NCI-H2196 (cell line): ENCODE results near the gene DLK1.
A peak's percentile ranks its signal among the peaks of the same experiment; 100 is the strongest.

ENCODE experiments used
- DNase-seq: peaks from one replicate; lab custom pipeline; 2025; ENCODE audit not compliant: unreplicated experiment; lab: John Stamatoyannopoulos, UW

The DLK1 gene

DNA sequence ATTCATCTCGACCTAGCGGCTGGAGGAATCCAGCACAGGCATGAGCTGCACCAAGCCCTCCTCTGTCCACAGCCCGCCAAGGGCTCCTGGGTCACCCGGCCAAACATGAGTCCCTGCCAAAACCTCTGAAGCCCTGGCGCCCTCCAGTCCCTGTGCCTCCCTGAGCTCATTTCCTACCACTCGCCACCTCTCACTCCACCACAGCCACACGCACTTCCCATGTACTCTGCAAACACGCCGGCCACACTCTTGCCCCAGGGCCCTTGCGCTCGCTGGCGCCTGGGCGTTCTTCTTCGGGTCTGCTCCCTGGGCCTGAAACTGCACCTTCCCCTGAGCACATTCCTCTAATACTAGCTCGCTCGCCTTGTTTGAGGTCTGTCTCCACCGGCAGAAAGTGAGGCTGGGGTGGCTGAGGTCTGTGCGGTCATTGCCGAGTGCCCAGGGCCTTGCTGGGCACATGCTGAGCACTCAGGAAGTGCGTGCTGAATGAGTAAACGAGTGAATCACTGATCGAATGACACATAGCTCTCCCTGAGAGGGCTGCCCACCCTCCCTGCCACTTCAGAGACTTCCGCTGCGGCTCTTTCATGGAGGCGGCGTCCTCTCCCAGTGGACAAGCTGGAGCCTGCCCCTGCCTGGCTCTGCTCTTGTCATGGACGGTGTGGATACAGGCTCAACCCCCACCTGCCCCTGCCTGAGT lies 33.7 kb upstream of the DLK1 start:
- peak; percentile 86 for DNase-seq

DNA sequence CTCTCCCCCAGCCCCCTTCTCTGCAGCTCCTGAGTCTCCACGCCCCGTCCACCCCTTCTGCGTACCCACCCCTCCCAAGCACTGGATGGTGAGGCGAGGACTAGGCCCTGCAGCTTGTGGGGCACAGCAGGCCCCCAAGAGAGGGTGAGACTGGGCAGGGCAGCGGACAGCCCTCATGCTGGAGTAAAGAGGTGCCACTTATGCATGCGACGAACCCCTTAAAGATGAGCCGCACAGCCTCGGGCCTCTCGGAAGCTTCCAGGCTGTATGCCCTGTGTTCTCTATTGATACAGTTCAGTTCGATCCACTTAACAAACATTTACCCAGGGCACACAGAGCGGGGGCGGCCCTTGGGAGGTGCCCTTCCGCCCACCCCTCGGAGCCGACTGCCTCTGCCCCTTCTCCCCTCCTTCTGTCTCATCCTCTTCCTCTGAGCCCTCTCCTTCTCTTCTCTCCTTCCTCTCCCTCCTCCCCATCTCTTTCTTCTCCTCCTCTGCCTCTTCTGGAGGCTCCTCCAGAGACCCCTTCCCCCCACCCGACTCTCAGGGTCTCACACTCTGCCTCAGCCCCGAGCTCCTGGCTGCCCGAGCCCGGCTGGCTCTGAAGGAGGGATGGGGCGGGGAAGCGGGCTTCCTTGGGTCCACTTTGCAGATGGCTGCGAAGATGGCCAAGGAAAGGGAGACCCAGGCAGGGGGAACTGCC lies 32.7 kb upstream of the DLK1 start:
- no peak for DNase-seq

DNA sequence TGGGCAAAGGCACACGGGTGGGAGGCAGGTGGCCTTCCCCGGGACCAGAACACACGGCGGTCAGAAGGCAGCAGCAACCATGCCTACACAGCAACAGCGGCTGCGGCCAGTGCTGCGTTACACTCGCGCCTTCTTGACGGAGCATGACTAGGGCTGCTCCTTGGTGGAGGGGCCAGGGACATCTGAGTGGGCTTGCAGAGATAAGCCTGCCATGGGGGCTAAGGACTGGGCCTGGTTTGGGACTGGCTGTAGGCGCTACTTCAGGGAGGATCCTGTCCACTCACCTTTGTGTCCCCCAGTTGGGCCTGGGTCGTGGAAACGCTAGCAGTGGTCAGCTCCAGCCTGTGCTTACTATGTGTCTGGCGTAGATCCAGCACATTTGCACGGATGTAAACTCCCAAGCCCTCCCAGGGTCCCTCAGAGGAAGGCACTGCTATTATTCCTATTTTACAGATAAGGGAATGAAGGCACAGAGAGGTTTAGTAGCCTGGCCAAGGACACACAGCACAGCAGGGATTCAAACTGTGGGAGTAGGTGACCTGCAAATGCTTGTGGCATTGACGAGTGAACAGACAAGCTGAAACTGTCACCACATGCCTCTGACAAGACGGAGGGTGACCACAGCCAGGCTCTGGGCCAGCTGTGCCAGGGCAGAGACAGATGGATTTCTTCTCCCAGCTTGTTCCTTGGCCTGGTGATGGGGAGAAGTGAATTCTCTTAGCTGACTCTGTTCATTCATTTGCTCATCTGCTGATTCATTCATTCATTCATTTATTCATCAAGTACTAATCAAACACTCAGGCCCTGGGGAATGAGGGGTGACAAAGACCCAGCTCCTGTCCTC lies 31.9 kb upstream of the DLK1 start:
- DNase-seq = no peak

DNA sequence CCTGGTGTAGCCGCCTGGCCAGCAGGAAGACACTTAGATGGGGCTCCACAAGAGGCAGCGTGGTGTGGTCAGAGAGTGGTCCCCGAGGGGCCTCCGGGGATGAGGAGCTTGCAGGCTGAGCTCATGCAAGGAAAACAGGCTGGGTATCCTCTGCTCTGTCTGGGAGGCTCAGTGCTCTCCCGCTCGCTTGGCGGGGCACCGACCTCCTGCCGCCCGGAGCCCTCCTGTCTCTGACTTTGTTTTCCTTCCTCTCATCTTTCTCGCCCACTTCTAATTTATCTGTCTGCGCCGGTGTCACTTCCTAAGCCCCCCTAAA lies 31.3 kb upstream of the DLK1 start:
- DNase-seq = no peak

DNA sequence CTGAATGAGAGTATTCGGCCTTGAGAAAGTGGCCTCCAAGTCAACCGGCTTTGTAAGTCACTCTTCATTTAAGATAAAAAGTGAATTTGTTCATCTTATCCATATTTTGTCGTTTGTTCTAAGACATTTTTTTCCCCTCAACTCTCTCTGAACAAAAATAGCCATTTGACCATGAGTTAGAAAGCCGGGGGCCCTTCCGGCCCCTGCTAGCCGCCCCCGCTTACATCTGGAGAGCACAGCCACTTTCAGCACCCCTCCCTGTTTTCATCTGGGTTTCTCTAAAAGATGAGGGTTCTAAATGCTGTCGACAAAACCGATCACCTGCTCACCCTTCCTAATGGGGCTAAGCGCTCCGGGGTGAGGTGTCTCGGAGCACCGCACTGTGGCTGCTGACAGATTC lies 30.7 kb upstream of the DLK1 start:
- no peak for DNase-seq

DNA sequence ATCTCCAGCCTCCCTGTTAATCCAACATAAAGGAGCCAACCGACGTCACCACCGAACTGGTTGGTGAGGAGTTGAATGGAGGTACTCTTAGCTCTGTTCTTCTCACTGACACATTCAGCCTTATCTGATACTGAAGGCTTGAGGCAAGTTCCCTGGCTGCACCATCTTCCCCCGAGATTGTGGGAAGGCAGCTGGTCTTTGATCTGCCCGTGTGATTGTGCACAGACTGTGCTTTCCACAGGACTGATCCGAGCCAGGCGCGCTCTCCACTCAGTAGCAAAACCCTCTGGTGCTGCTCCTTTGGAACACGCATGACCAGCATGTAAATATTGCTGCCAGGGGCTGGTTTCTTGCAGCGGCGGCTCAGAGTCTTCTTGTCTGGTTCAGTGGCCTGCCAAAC lies 30.1 kb upstream of the DLK1 start:
- no peak for DNase-seq

DNA sequence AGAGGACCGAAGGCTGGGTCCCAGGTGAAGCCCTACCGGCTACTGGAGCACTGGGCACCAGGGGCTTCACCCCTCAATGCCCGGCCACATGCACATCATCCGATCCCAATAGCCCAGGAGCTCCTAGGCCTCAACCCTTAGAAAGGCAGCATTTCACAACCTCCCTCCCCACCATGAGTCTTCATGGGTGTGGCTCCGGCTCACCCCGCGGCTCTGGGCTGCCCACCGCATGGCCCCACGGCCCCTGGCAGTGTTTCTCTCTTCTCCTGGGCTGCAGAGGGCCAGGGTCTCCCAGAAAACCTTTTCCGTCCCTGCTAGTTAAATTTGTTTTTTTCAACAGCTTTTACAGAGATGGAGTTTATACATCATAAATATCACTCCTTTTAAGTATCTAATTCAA lies 28.6 kb upstream of the DLK1 start:
- DNase-seq = no peak

DNA sequence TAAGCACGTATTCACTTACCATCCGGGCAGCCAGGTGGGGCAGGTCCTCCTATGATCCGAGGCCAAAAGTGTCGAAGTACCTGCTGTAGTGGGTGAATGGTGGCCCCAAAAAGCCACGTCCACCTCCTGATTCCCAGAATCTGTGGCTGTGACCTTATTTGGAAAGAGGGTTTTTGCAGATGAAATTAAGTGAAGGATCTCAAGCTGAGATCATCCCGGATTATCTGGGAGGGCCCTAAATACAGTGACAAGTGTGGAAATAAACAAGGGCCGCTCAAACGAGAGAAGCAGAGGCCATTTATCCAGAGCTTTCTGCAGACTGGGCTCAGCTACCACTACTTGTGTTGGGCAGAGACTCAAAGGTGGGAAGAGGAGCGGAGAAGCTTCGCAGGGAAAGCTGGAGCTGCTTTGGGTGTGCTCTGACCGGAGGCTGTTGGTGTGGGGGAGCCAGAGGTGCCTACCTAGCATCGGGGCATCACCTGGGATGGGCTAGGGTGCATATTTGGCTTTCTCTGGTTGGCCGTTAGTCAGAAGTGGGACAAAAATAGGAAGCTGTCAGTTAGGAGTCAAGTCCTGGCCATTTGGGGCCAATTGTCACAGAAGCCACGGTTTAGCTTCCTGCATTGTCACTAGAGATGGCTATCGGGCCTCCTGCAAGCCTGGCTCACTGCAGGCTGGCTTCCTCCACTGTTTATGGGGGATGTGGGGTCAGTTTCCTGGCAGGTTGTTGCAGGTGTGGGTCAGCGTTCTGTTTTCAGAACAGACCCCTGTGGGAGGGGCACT lies 27.8 kb upstream of the DLK1 start:
- DNase-seq = peak; percentile 3

DNA sequence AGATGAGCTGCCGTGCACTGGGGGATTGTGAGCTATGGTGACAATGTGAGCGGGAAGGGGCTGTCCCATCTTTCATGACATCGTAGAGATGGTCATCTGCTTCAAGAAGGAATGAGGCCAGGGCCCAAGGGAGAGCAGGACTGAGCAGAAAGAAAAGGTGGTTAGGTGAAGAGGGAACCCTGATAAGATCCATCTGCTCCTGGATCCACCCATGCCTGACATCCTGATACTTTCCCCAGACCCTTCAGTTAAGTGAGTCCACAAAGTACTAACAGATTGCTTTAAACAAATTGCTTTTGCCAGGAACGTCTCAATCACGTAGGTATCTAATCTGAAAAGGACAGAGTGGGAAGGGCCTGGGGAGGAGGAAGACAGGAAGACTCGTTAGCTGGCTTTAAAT lies 25.4 kb upstream of the DLK1 start:
- no peak for DNase-seq

DNA sequence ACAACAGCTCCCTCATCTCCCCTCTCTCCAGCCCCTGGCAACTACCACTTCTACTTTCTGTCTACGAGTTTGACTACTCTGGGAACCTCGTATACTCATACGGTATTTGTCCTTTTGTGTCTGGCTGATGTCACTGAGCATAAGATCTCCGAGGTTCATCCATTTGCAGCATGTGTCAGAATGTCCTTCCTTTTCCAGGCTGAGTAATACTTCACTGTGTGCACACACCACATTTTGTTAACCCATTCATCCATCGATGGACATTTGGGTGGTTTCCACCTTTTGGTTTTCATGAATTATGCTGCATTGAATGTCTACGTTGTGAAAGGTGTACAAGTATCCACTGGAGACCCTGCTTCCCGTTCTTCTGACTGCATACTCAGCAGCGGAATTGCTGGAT lies 24.1 kb upstream of the DLK1 start:
- no peak for DNase-seq

DNA sequence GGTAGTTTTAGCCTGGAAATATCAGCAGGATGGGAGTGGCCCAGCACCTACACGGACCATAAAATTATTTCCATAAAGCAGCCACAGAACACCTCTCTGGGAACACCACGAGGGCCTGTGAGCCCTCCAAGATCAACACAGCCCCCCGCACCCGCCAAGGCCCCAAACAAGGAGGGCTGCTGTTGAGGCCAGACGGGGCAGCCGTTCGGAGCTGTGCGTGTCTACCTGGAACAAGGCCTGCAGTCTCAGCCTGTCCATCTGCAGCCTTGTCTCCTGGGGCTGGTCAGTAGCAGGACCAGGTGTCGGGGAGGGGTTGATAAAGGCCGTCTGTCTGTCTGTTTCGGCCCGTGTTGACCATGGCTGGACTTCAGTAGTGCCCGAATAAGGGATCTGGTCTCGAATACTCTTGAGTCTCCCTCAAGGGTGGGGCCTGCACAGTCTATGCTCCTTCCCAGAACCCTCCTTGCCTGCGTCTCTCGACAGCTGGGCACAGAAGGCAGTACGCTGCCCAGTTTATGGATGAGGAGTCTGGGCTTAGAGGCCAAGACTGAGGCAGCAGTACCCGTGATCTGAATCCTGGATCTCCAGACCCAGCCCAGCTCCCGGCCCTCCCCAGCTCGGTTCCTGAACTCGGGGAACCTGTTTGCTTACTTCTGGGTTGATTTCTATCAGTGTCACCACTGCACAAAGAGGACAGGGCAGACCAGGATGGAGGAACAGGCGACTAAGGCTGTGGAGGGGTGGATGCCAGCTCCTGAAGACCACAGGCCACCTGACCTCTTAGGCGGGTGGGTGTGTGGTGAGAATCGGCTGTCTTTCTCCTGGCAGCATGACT lies 23.1 kb upstream of the DLK1 start:
- no peak for DNase-seq

DNA sequence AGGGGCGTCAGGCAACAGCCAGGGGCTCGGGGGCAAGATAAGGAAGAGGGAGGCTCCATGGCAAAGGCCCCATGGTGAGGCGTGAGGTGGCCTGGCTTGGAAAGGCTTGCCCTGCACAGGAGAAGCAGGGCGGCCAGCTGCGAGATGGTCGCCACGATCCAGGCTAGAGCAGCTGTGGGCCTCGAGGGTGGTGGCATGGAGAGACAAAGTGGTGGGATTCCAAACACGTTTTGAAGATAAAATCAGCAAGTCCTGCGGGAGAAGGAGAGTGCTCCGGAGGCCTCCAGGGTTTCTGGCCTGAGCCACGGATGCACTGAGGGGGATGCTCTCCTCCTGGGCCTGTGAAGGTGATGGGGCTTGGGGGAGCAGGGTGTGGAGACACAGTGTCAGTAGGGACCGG lies 20.5 kb upstream of the DLK1 start:
- DNase-seq = no peak

DNA sequence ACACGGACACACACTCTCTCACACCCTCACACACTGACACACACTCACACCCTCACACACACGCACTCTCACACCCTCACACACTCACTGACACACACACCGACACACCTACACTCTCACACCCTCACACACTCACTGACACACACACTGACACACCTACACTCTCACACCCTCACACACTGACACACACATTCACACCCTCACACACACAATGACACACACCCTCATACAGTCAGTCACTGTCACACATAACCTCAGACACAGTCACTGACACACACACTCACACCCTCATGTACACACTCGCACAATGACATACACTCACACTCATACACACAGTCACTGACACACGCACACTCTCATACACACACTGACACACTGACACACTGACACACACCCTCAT lies 19.8 kb upstream of the DLK1 start:
- no peak for DNase-seq

DNA sequence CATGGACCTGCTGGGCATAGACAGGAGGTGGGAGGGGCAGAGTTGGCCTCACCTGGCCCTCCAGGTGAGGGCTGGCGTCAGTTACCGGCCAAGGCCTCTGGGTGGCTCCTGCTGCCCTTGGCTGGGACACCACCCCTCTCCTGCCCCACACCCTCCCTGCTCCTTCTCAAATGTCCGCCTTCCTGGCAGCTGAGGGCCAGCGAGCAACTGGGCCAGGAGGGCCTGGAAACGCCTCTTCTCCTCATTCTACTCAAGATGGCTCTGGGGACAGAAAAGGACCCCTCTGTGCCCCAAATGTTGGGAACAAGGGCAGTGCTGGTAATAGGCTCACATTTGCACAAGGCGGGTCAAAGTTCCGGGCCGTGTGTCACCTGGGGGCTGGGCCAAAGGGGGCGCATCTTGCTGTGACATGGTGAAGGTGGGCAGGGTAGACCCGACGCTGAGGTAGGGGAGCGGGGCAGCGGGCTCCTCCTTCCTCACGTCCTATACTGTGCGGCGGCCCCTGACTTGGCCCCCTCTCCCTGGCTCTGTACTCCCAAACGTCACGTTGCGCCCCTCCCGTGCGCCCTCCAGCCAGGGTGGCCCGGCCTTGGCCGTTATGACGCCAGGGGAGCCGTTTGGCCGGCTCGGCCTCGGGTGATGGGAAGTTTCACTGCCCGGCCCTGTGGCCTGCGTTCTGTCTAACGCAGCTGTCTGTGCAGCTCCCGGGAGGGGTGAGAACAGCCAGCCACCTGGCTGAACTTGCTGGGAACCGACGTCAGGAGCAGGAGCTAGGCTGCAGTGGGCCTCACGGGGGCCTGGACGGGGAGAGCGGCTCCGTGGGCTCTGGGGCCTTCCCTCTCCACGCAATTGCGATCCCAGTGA lies 18.0 kb upstream of the DLK1 start:
- DNase-seq = peak; percentile 43

DNA sequence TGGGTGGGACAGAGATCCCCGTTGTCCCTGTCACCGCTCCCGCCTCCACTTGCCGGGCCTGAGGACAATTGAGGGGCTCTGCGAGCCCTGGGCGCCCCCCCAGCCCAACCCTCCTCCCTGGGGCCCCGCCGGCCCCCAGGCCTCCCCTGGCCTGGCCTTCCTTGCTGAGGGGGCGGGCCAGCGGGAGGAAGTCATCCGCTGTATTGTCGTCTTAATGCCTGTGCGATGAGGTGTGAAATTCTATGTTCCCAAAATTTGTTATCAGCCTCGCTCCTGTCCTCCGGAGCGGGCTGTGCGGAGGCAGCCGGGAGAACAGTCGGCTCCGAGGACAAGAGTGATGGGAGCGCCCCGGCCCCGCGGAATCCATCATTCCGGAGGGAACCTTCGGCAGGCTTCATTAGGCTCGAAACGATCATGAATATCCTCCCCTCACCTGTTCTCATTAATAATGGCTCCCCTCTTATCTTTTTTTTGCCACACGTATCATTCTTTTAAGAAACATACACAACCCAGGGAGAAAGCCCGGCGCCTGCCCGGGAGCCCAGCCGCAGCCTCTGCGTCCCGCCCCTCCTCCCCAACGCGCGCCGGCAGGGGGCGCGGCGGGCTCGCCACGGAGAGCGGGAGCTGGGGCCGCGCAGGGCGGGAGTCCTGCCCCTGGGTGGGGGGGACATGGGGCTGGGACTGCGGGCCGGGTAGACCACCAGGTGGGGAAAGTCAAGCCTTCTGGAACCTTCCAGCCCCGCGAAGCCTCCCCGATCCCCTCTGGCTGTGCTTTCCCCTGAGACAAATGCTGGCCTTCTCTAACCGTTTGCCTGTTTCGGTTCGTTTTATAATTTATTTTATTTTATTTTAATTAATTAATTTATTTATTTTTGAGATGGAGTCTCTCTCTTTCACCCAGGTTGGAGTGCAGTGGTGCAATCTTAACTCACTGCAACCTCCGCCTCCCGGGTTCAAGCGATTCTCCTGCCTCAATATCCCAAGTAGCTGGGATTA lies 17.1 kb upstream of the DLK1 start:
- no peak for DNase-seq

DNA sequence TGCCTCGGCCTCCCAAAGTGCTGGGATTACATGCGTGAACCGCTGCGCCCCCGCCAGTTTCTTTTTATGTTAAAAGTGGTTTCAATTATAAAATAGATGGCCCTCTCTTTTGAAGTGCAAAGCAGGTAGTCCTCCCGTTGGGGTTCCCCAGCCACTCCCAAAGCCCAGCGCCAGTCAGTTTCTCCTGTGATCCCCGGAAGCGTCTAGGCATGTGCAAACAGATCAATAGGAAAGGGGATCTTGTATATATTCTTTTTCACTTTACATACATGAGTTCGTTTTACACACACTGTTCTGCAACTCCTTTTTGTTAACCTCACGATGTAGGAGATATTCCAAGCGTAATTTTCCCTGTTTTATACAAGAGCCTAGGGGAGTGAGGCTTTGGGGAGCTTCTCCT lies 16.3 kb upstream of the DLK1 start:
- no peak for DNase-seq

DNA sequence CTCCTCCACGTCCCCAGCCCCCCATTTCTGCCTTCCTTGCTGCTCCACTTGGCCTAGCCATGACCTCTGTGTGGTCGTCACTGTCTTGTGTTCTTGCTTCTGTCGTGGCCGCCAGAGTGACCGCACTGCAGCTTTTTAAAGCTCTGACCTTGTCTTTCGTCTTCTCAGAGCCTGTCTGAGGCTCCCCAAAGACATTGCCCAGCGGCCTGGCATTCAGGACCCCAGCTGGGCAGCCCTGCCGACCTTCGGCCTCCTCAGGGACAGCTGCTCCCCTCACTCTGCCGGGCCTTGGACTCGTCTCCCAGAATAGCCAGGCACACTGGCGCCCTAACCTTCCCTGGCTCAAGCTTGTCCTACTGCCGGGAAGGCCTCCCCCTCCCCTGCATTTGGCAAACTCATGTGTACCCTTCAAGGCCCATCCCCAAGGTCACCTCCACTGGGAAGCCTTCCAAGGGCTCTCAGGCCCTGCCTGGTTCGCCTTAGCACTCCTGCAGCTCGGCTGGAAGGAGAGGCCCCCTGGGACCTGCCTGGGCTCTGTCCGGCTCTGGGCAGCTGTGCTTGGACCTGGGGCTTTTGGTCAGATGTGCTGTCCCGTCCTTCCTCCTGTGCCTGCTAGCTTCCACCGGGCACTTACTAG lies 15.7 kb upstream of the DLK1 start:
- DNase-seq = no peak

DNA sequence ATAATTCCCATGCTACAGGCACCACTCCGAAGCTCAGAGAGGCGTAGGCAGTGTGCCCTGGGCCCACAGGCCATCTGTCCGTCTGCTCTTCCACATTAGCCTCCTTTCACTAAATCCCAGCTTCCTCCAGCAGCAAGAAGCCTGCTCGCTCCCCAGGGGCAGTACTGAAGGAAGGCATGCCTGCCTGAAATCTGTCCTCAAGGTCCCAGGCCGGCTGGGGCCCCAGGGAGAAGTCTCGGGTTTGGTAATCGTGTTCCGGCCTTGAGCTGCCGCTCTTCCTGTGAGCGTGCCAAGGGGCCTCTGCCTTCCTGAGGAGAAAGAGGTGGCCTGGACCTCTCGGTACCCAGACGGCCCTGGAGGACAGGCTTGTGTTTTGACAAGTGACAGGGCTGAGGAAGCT lies 15.2 kb upstream of the DLK1 start:
- no peak for DNase-seq
